Suppressor macrophage treated with lipopolysaccharide for 4 hours (primary cell): ENCODE data around the gene NSUN6.
A peak's percentile ranks its signal among the peaks of the same experiment; 100 is the strongest.
"Not testable (repeated sequence)": the region's sequence is repeated elsewhere in the genome, so short reads cannot be mapped to it uniquely, and the experiment has no call there.

Experiments
- DNase-seq: peaks from one replicate; pipeline ENCODE4 v3.0.0-alpha.2; 2020

NSUN6 gene

DNA sequence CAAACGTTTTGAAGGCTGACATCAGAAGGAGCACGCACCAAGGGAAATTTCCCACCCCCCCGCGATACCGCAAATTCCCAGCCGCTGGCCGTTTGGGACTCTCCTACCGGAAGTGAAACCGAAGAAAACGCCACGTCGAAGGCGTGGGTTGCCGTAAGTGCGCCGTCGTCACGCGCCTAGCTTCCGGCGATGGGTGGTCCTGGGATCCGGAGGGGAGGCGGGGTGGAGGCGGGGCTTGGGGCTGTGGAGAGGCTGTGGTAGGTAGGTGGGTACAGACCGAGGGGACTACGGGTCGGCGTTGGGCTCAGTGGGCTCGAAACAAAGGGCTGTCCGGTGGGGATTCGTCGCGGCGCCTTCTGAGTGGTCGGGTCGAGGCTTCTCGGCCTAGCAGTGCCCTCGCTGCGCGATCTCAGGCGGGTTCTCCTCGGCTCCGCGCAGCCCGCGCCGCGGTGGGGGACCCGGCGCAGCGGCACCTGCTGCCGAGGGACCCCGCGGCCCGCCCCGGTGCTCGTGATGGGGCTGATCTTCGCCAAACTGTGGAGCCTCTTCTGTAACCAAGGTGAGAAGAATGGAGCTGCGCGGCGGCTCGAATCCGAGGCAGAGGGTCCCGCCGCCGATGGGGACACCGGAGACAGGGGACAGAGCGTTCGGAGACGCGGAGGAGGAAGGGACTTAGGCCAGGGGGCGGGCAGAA, 7.9 kb upstream of the NSUN6 start, which contains the start of gene ARL5B:
ARL5B (plus strand) TSS at position 307 of the 694 bp plus-strand sequence; CDS start at position 514, 207 bp downstream.
- peak; percentile 100 for DNase-seq

DNA sequence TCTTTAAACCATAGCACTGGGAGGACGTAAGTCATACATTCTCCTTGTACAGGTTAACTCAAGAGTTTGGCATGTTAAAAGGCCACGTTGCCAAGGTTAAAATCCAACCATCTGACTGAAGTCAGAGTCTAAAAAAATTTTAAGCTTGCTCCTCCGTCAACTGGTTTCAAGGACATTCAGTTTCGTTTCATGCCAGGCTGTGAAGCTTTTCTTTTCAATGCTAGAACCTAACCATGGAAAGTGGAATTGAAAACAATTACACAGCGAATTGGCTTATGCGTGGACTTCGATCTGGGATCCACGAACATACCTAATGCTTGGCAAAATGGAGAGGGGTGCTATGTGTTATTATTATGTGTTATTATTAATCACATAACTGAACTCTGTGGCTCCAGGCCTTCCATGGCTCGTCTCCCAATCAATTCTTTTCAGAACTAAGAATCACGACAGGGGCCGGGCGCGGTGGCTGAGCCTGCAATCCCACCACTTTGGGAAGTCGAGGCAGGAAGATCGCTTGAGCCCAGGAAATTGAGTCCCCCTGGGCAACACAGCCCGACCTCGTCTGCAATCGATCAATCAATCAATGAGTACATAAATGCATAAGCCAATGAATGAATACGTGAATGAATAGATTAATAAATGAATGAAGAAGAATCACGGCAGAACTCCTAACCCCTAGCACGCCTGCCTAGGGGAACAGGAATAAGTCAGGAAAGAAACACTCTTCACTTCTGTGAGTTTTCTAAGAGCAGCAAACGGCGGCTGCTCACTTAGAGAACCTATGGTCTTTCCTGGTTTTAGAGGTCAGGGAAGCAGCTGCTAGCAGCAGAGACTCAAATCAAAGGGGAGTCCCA, 7.1 kb upstream of the NSUN6 start:
- peak; percentile 88 for DNase-seq

DNA sequence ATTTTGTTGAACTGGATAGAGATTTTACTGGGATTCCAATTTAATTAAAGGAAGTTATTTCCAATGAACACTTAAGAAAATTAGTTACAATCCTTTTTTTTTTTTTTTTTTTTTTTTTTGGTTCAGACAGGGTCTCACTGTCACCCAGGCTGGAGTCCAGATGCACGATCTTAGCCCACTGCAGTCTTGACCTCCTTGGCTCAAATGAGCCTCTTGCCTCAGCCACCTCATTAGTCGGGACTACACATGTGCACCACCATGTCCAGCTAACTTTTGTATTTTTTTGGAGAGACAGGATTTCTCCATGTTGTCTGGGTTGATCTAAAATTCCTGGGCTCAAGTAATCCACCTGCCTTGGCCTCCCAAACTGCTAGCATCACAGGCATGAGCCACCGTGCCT, 5.3 kb upstream of the NSUN6 start:
- DNase-seq: no peak

DNA sequence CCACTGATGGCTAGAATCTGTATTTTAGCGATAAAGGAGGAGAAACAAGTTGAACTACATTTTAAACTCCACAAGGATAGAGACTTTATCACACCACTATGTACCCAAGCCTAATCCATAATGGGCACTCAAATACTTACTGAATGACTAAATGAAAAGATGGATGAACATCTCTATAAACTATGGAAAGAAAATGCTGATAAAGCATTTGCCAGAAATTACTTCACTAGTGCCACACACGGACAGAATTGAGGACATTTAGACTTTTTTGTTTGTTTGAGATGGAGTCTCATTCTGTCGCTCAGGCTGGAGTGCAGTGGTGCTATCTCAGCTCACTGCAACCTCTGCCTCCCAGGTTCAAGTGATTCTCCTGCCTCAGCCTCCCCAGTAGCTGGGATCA, 1.7 kb upstream of the NSUN6 start:
- no peak for DNase-seq

DNA sequence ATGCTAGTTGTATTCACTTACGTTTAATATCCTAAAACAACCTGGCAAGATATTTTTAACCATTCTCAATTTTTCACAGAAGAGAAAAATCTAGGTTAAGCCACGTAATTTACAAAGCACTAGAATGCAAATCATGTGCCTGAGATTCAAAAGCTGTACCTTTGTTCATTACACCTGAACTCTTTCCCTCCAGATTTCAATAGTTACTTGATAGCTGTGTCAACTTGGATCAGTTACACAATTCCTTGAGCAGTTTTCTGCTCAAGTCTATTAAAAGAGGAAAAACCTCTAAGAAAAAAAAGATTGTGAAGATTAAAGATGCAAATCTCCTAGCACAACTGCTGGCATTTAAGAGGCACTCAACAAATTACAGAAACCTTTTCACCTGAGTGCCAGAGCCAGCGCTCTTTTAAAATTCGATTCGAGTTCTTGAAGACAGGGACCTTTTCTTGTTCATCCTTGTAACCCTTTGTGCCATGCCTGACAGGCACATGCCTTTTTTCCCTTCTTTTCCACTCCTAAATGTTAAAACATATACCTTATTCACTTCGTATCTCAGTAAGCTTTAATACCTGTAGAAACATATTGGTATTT, 886 bp downstream of the NSUN6 start:
- DNase-seq: no peak

DNA sequence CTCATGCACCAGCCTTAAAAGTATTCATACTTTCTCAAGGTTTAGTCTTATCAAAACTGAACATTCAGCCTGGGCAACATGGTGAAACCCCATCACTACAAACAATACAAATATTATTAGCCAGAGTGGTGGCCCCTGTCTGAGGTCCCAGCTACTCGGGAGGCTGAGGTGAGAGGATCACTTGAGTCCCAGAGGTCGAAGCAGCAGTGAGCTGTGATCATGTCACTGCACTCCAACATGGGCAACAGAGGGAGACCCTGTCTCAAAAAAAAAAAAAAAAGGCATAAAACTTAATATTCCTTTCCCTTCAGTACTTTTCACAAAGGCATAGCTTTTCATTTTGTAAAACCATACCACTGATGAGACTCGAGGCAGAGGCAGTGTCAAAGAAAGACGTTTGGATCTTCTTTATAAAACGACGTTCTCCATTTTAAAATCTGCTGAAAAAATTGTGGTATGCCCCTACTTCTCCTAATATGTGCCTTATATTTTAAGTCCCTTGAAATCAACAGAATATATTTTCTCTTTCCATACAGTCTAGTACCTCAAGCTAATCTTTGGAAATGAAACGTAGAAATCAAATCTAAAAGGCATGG, 1.9 kb downstream of the NSUN6 start:
- no peak for DNase-seq

DNA sequence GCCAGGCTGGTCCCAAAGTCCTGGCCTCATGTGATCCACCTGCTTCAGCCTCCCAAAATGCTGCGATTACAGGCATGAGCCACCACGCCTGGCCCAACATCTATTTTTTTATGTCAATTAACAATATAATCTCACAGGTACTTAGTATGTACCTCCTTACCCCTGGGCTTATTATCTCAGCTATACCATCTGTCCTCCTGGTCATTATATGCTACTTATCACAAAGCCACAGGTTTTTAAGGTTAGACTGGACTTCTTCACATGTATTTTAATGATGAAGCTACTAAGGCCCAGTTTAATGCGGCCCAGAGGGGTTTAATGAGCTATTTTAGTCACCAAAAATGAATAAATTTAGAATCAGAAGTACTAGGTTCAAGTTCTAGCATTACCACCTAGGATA, 3.4 kb downstream of the NSUN6 start:
- DNase-seq: no peak

DNA sequence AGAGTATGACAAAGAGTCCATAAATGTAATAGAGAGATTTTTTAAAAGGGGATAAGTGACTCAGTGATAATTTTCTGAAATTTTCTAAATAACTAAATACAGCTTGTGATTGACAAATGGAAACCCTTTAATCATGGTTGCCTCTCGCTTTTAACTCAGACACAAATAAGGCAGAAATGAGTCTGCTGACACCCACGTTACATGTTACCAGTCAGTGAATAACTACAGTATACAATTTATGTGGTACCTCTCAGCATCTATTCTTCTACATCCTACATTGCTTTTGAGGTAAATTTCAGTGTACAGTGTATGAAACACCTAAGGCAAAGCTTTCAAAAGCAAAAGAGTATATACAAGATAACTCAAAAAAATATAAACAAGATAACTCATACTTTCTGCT, 4.2 kb downstream of the NSUN6 start:
- no peak for DNase-seq

DNA sequence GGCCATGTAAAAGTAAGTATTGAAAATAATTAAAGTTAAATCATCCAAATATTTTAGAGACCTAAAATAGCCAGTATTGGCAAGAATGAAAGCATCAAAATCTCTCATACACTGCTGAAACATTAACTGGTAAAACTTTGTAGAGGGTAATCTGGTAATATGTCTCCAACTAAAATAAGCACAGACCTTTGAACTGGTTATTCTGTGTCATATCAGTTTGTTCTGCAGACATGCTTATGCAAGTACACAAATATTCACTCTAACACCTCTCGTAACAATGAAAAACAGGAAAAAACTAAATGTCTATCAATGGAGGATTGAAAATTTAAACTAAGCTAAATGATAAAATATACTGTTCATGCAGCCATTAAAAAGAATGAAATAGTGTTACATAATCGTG, 11.7 kb downstream of the NSUN6 start:
- DNase-seq: not testable (repeated sequence)

DNA sequence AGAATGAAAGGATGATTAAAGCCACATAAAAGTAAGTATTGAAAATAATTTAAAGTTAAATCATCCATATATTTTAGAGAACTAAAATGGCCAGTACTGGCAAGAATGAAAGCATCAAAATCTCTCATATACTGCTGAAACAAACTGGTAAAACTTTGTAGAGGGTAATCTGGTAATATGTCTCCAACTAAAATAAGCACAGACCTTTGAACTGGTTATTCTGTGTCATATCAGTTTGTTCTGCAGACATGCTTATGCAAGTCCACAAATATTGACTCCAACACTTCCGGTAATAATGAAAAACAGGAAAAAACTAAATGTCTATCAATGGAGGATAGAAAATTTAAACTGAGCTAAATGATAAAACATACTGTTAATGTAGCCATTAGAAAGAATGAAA, 14.0 kb downstream of the NSUN6 start:
- DNase-seq: not testable (repeated sequence)

DNA sequence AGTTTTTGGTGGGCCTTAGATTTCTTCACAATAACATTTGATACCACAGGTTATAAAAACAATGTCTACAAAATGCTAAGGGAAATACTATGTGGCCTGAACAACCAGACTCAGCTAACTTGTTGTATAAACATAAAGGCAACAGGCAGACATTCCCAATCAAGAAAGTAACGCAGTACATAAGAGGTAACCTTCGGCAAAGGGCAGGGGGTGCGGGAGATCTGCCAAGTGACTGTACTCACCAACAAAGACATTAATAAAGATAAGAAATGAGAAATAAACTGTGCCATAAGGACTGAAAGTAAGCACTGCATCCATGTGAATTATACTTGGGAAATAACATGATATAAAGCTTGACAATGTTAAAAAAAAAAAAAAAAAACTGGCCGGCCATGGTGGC, 15.4 kb downstream of the NSUN6 start:
- DNase-seq: no peak

DNA sequence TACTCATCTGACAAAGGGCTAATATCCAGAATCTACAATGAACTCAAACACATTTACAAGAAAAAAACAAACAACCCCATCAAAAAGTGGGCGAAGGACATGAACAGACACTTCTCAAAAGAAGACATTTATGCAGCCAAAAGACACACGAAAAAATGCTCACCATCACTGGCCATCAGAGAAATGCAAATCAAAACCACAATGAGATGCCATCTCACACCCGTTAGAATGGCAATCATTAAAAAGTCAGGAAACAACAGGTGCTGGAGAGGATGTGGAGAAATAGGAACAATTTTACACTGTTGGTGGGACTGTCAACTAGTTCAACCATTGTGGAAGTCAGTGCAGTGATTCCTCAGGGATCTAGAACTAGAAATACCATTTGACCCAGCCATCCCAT, 18.9 kb downstream of the NSUN6 start:
- DNase-seq: not testable (repeated sequence)

DNA sequence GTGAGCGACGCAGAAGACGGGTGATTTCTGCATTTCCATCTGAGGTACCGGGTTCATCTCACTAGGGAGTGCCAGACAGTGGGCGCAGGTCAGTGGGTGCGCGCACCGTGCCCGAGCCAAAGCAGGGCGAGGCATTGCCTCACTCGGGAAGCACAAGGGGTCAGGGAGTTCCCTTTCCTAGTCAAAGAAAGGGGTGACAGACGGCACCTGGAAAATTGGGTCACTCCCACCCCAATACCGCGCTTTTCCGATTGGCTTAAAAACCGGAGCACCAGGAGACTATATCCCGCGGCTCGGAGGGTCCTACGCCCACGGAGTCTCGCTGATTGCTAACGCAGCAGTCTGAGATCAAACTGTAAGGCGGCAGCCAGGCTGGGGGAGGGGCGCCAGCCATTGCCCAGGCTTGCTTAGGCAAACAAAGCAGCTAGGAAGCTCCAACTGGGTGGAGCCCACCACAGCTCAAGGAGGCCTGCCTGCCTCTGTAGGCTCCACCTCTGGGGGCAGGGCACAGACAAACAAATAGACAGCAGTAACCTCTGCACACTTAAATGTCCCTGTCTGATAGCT, 23.9 kb downstream of the NSUN6 start:
- peak; percentile 30 for DNase-seq

DNA sequence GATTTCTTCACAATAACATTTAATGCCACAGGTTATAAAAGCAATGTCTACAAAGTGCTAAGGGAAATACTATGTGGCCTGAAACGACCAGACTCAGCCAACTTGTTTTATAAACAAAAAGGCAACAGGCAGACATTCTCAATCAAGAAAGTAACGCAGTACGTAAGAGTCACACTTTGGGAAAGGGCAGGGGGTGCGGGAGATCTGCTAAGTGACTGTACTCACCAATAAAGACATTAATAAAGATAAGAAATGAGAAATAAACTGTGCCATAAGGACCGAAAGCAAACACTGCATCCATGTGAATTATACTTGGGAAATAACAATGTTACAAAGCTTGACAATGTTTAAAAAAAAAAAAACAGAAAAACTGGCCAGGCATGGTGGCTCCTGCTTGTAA, 25.5 kb downstream of the NSUN6 start:
- no peak for DNase-seq

DNA sequence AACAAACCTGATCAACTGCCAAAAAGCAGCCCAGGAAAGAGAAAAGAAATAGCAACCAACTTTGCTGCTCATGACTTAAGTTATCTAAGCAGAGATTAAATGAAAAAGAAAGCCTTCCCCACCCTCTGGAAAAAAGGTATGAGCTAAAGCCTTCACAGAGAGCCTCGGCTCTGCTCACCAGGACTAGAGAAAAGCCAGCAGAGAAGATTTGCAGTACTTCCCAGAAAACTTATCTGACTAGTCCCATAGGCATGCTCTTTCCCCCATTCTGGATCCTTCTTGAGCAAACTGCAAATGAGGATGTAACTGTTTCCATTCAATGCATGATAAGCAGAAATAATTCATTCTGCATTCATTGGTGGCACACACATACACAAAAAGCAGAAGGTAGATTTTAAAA, 27.7 kb downstream of the NSUN6 start:
- not testable (repeated sequence) for DNase-seq

DNA sequence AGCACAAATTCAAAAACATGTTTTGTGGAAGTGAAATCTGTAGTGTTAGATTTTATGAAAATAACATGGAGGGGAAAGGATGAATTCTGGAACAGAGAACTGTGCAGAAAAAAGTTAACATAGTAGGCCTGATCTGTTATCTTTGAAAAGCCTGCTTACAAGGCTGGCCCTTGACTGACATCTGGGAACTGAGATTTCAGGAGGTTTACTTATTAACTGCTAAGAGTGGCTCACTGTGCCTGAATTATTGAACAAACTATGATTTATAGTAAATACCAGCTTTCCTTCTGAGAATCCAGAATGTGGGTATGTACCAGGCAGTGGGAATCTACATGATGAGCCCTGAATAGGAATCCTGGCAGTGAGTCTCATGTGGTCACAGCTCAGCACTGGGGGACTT, 30.5 kb downstream of the NSUN6 start:
- no peak for DNase-seq

DNA sequence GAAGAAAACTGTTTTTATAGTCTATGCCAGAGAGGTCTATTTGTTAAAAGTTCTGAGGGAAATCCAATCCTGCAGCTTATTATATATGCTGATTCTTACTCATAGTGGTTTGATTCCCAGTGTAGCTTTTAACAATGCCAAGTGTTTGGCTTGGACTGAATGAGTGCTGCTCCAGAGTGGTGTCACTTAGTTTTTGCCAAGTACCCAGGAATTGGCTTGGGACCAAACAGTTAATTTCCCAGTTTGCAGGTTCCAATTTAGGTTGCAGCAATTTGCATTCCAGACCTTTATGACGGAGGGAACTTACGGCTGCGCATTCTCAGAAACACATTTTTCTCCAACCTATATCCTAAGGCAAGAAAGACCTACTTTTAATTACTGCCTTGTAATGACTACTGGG, 32.4 kb downstream of the NSUN6 start:
- DNase-seq: no peak

DNA sequence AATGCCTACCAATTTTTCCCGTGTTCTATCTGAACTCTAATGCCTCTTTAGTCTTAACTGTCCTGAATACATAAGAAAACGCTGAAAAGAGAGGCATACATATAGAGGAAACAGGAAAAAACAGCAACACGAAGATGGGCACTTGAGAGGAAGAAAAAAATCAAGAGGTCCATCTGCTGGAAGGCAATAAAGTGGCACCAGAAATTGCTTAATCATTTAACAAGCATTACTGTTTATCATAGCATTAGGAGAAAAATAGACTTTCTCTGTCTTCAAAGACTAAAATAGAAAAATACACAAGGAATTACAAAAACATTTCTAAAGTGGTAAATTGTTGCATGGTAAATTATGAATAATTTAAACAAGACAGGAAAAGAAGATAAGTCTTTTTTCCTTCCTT, 35.0 kb downstream of the NSUN6 start:
- no peak for DNase-seq

DNA sequence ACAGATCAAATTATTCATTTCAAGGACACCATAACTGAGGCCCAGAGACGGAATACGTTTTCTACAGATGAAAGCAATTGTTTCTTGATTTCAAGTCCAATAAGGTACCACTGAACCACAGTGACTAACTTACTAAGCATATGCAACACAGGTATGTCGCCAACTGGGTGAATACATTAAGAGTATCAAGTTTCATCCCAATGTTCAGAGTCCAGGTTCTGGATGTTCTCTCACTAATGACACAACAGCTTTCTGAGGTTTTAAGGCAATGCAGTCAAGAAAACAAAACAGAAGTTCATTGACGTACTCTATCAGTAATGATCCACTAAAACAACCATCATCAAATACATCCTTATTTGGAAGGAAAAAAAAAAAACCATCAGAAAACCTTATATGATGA, 35.8 kb downstream of the NSUN6 start:
- no peak for DNase-seq

DNA sequence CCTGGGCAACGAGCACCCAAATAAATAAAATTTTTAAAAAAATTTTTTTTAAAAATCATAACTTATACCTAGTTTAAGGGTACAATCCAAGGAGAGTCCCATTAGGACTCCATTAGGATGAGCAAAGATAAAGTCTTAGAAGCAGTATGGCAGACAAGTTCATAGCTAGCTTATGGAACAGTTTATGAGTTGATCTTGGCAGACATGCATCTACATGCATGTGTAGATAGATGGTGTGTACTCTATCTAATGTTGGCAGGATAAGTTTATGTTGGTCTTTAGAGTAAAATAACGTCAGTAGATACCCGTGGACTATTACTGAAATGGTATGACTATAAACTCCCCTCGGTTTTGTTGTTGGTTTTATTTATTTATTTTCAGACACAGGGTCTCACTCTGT, 40.2 kb downstream of the NSUN6 start:
- no peak for DNase-seq

DNA sequence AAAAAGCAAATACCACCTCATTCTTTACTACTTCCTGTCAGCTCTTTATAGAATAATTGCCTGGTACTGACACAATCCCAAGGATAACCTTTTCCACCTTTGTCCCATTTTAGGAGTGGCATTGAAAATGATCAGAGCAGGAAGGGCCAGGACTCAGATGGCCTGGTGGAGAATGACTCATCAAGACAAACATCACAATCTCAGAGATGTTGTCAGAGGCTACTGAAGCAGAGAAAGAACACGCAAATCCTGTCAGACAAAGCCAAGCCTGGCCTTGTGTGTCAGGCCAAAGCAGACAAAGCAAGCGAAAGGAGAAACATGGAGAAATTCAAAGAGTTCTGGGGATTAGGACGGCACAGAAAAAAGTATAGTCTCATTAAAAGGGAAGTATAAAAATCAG, 40.9 kb downstream of the NSUN6 start:
- DNase-seq: peak; percentile 12

DNA sequence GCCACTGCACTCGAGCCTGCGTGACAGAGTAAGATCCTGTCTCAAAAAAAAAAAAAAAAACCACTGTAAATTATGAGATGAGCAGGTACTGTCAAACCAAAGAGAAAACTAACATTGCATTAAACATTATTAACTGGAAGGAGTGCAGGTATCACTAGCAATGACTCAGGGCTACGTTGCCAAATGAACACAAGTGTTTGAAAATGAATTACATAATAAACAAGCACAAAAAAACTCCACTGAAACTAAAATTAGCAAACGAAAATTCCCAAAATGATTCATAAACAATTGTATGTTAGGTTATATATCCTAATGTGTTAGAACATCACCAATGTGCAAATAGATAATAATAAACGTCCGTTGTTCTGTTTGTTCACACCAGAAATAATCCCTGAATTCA, 42.8 kb downstream of the NSUN6 start:
- DNase-seq: no peak
